HG03558 (cell line): Measurements from ENCODE around the gene RXRA.

Experiments used
- ATAC-seq: cut with Tn5 transposase; IDR thresholded peaks from one replicate; pipeline ENCODE4 v1.9.1; 2021; ENCODE audit warnings: moderate number of reproducible peaks; ENCODE audit not compliant: unreplicated experiment; ENCODE audit errors: extremely low read depth

Gene RXRA

GRCh38 chr9:134375430-134376385 is 49.5 kb downstream of the RXRA start:
- no peak for ATAC-seq

GRCh38 chr9:134376386-134377142 is 50.3 kb downstream of the RXRA start:
- no peak for ATAC-seq

GRCh38 chr9:134377143-134377484 is 50.9 kb downstream of the RXRA start:
- no peak for ATAC-seq

- ATAC-seq, result no peak
Observed at GRCh38 chr9:134377976-134378375, 51.7 kb downstream of the RXRA start.

- no peak for ATAC-seq
Observed at GRCh38 chr9:134378901-134379338, 52.7 kb downstream of the RXRA start.

GRCh38 chr9:134379831-134380365 is 53.6 kb downstream of the RXRA start:
- ATAC-seq, result no peak

GRCh38 chr9:134380542-134381271 is 54.5 kb downstream of the RXRA start:
- no peak for ATAC-seq

- no peak for ATAC-seq
Observed at GRCh38 chr9:134381272-134381661, 55.0 kb downstream of the RXRA start.

GRCh38 chr9:134381671-134382516 is 55.6 kb downstream of the RXRA start:
- ATAC-seq, result no peak

- ATAC-seq, result no peak
Observed at GRCh38 chr9:134382733-134383132, 56.5 kb downstream of the RXRA start.

GRCh38 chr9:134383148-134383547 is 56.9 kb downstream of the RXRA start:
- no peak for ATAC-seq

GRCh38 chr9:134384811-134385479 is 58.7 kb downstream of the RXRA start:
- no peak for ATAC-seq

GRCh38 chr9:134385915-134386314 is 59.7 kb downstream of the RXRA start:
- ATAC-seq, result no peak

GRCh38 chr9:134386951-134387831 is 60.9 kb downstream of the RXRA start:
- ATAC-seq, result no peak

GRCh38 chr9:134388289-134388808 is 62.1 kb downstream of the RXRA start:
- no peak for ATAC-seq

GRCh38 chr9:134388976-134389375 is 62.7 kb downstream of the RXRA start:
- no peak for ATAC-seq

- ATAC-seq, result no peak
Observed at GRCh38 chr9:134389642-134390041, 63.4 kb downstream of the RXRA start.

- ATAC-seq, result no peak
Observed at GRCh38 chr9:134390537-134390936, 64.3 kb downstream of the RXRA start.
